CD4-positive, alpha-beta memory T cell (primary cell): ENCODE measurements around the gene ALKBH5. TPM values are rescaled to one million over a fixed set of nuclear protein-coding genes. Genes with fewer than 3 reads are reported as not detected.

ENCODE experiments used
- CTCF ChIA-PET: fragments of 350-600 bp; sonication (Branson Sonifier 250); formaldehyde crosslinking; loops from one replicate; lab custom pipeline; 2021; ENCODE audit warnings: inconsistent platforms; ENCODE audit not compliant: partially characterized antibody; lab: Charles Lee
- POLR2A ChIA-PET: fragments of 350-600 bp; sonication (Branson Sonifier 250); formaldehyde crosslinking; loops from one replicate; lab custom pipeline; 2021; ENCODE audit not compliant: partially characterized antibody; lab: Charles Lee
- DNase-seq, 5 donors: peaks; one replicate each; pipeline versions ENCODE4 v3.0.0 to v3.0.0-alpha.2; 2020 to 2022; ENCODE audit warnings: mixed read lengths in 1 of 5
- H3K27ac ChIP-seq: one replicate; pipeline ENCODE4 v1.7.0; 2013; ENCODE audit warnings: low read depth, low read length
- H3K27me3 ChIP-seq: 2 replicates; pipeline ENCODE4 v1.7.0; 2013; ENCODE audit warnings: mild to moderate bottlenecking, low read length, moderate library complexity; ENCODE audit not compliant: insufficient read depth
- H3K36me3 ChIP-seq: 2 replicates; pipeline ENCODE4 v1.7.0; 2013; ENCODE audit warnings: mild to moderate bottlenecking, low read length, moderate library complexity; ENCODE audit not compliant: insufficient read depth
- H3K4me1 ChIP-seq: 2 replicates; pipeline ENCODE4 v1.7.0; 2013; ENCODE audit warnings: mild to moderate bottlenecking, low read length, moderate library complexity; ENCODE audit not compliant: insufficient read depth
- H3K4me3 ChIP-seq, 2 donors: one replicate each; pipeline ENCODE4 v1.7.0; 2013; ENCODE audit warnings: low read length in 2 of 2, mild to moderate bottlenecking in 1 of 2
- H3K9me3 ChIP-seq, 2 donors: one replicate each; pipeline ENCODE4 v1.7.0; 2013; ENCODE audit warnings: low read length in 2 of 2, control low read depth in 1 of 2; ENCODE audit not compliant: control insufficient read depth in 1 of 2
- H3K27ac Mint-ChIP-seq, 7 donors: one replicate each; pipeline ENCODE4 v1.8.0; 2020 to 2021; ENCODE audit warnings: mixed read lengths in 7 of 7, mild to moderate bottlenecking in 6 of 7, inconsistent platforms in 3 of 7, moderate library complexity in 3 of 7
- H3K27me3 Mint-ChIP-seq, 2 donors: one replicate each; pipeline ENCODE4 v1.8.0; 2020 to 2021; ENCODE audit warnings: mixed read lengths in 2 of 2
- H3K36me3 Mint-ChIP-seq, 2 donors: one replicate each; pipeline ENCODE4 v1.8.0; 2020 to 2021; ENCODE audit warnings: mixed read lengths in 2 of 2, inconsistent platforms in 1 of 2, mild to moderate bottlenecking in 1 of 2
- H3K4me1 Mint-ChIP-seq, 4 donors: one replicate each; pipeline ENCODE4 v1.8.0; 2020 to 2021; ENCODE audit warnings: mixed read lengths in 4 of 4, mild to moderate bottlenecking in 1 of 4
- H3K4me3 Mint-ChIP-seq, 8 donors: one replicate each; pipeline ENCODE4 v1.8.0; 2020 to 2021; ENCODE audit warnings: mixed read lengths in 8 of 8, mild to moderate bottlenecking in 7 of 8, moderate library complexity in 6 of 8, inconsistent platforms in 3 of 8
- H3K9me3 Mint-ChIP-seq, 8 donors: one replicate each; pipeline ENCODE4 v1.8.0; 2020 to 2021; ENCODE audit warnings: mixed read lengths in 8 of 8, mild to moderate bottlenecking in 5 of 8, inconsistent platforms in 3 of 8, moderate library complexity in 1 of 8
- intact Hi-C: fragments of 100-400 bp; cut with micrococcal nuclease; formaldehyde crosslinking; loops from one replicate; pipeline ENCODE4 v1.15.1; 2023
- polyA plus RNA-seq, 2 donors: library from polyadenylated mRNA; unstranded; fragments of 300-500 nt; fragmentation: Illumina TruSeq; gene quantifications; one replicate each; pipeline ENCODE4 v1.2.3, GENCODE V29; 2021
- total RNA-seq, 2 experiments: library from RNA; stranded (reverse); gene quantifications; one replicate each; pipeline ENCODE4 v1.2.3, GENCODE V29; 2021

Gene ALKBH5
- total and polyA plus RNA-seq, 4 experiments from 2014 or later, result 119 to 132 (median 123) TPM

GRCh38 chr17:18146259-18146658, 37.4 kb upstream of the ALKBH5 start:
- no peaks in the 10 kb centered on the region for H3K9me3 Mint-ChIP-seq
- ChIA-PET POLR2A (interaction anchor here (1.0 kb wide), 1 partner anchor 38 kb away, joined by 3 read pairs; the partner anchor contains the start of gene ALKBH5), CTCF (no interaction called here)
- H3K36me3 ChIP-seq, result no peaks in the 10 kb centered on the region
- H3K4me3 Mint-ChIP-seq, result no peak overlapping the region
- H3K27me3 ChIP-seq, result no peaks in the 10 kb centered on the region
- no peak overlapping the region for H3K27ac Mint-ChIP-seq
- H3K27ac ChIP-seq, result no peak overlapping the region
- no peak for DNase-seq
- H3K36me3 Mint-ChIP-seq, result no peaks in the 10 kb centered on the region
- intact Hi-C loops, result no loop called here
- no peaks in the 10 kb centered on the region for H3K4me1 ChIP-seq
- no peak overlapping the region for H3K4me3 ChIP-seq
- H3K27me3 Mint-ChIP-seq, result no peaks in the 10 kb centered on the region
- no peaks in the 10 kb centered on the region for H3K9me3 ChIP-seq
- peaks cover 0 to 2% (median under 1%) of the 10 kb centered on the region in 4 donors for H3K4me1 Mint-ChIP-seq

GRCh38 chr17:18146980-18147379, 36.6 kb upstream of the ALKBH5 start:
- no peaks in the 10 kb centered on the region for H3K27me3 Mint-ChIP-seq
- H3K9me3 ChIP-seq, result no peaks in the 10 kb centered on the region
- no peak for DNase-seq
- no peaks in the 10 kb centered on the region for H3K4me1 ChIP-seq
- no peak overlapping the region for H3K27ac ChIP-seq
- no peaks in the 10 kb centered on the region for H3K36me3 Mint-ChIP-seq
- CTCF ChIA-PET, result no interaction called here
- H3K27me3 ChIP-seq, result no peaks in the 10 kb centered on the region
- no peak overlapping the region for H3K4me3 ChIP-seq
- no peaks in the 10 kb centered on the region for H3K4me1 Mint-ChIP-seq
- no peaks in the 10 kb centered on the region for H3K9me3 Mint-ChIP-seq
- no peak overlapping the region for H3K27ac Mint-ChIP-seq
- intact Hi-C loops, result no loop called here
- no peak overlapping the region for H3K4me3 Mint-ChIP-seq
- POLR2A ChIA-PET, result no interaction called here
- no peaks in the 10 kb centered on the region for H3K36me3 ChIP-seq

GRCh38 chr17:18148586-18148985, 35.0 kb upstream of the ALKBH5 start:
- no peaks in the 10 kb centered on the region for H3K9me3 ChIP-seq
- Mint-ChIP-seq H3K27ac (no peak overlapping the region), H3K36me3 (no peaks in the 10 kb centered on the region), H3K9me3 (no peaks in the 10 kb centered on the region), H3K27me3 (no peaks in the 10 kb centered on the region), H3K4me1 (peaks cover 0 to 7% (median under 1%) of the 10 kb centered on the region in 4 donors), H3K4me3 (no peak overlapping the region)
- no peaks in the 10 kb centered on the region for H3K27me3 ChIP-seq
- DNase-seq, result no peak
- H3K4me1 ChIP-seq, result peaks cover 5% of the 10 kb centered on the region
- CTCF ChIA-PET, result no interaction called here
- POLR2A ChIA-PET, result interaction anchor here (0.6 kb wide), 1 partner anchor 776 kb away, joined by 5 read pairs; no protein-coding TSS in a partner anchor
- intact Hi-C loops, result no loop called here
- H3K4me3 ChIP-seq, result no peak overlapping the region
- no peak overlapping the region for H3K27ac ChIP-seq
- H3K36me3 ChIP-seq, result no peaks in the 10 kb centered on the region

- Mint-ChIP-seq H3K9me3 (no peaks in the 10 kb centered on the region), H3K36me3 (no peaks in the 10 kb centered on the region), H3K4me1 (peaks cover 0 to 20% (median 3%) of the 10 kb centered on the region in 4 donors), H3K27ac (no peak overlapping the region), H3K27me3 (no peaks in the 10 kb centered on the region), H3K4me3 (no peak overlapping the region)
- no peak for DNase-seq
- no peaks in the 10 kb centered on the region for H3K36me3 ChIP-seq
- ChIA-PET CTCF (no interaction called here), POLR2A (no interaction called here)
- intact Hi-C loops, result no loop called here
- no peaks in the 10 kb centered on the region for H3K9me3 ChIP-seq
- H3K4me3 ChIP-seq, result no peak overlapping the region
- no peaks in the 10 kb centered on the region for H3K27me3 ChIP-seq
- peaks cover 5% of the 10 kb centered on the region for H3K4me1 ChIP-seq
- no peak overlapping the region for H3K27ac ChIP-seq
These were observed 32.3 kb upstream of the ALKBH5 start for GRCh38 chr17:18151290-18151689.

GRCh38 chr17:18155179-18155578, 28.4 kb upstream of the ALKBH5 start:
- Histone ChIP-seq H3K9me3 (no peaks in the 10 kb centered on the region), H3K4me1 (peaks cover 16% of the 10 kb centered on the region), H3K4me3 (no peak overlapping the region), H3K36me3 (no peaks in the 10 kb centered on the region), H3K27me3 (no peaks in the 10 kb centered on the region), H3K27ac (no peak overlapping the region)
- intact Hi-C loops, result no loop called here
- CTCF ChIA-PET, result interaction anchor here (0.7 to 0.8 kb wide), 2 partner anchors 13 to 49 kb away, joined by 4 to 6 read pairs; no protein-coding TSS in a partner anchor
- peaks cover 8 to 40% (median 12%) of the 10 kb centered on the region in 4 donors for H3K4me1 Mint-ChIP-seq
- no peaks in the 10 kb centered on the region for H3K9me3 Mint-ChIP-seq
- peak overlapping the region in 1 of 8 donors; percentile 39 for H3K4me3 Mint-ChIP-seq
- H3K27me3 Mint-ChIP-seq, result no peaks in the 10 kb centered on the region
- DNase-seq, result no peak
- POLR2A ChIA-PET, result interaction anchor here (1.7 kb wide), 1 partner anchor 29 kb away, joined by 7 read pairs; the partner anchor contains the start of gene ALKBH5
- H3K27ac Mint-ChIP-seq, result peak overlapping the region in 1 of 7 donors; percentile 37
- no peaks in the 10 kb centered on the region for H3K36me3 Mint-ChIP-seq

GRCh38 chr17:18156171-18156975, 27.3 kb upstream of the ALKBH5 start:
- H3K4me3 Mint-ChIP-seq, result no peak overlapping the region
- no peak for DNase-seq
- H3K36me3 ChIP-seq, result no peaks in the 10 kb centered on the region
- no peaks in the 10 kb centered on the region for H3K9me3 ChIP-seq
- H3K27ac ChIP-seq, result no peak overlapping the region
- CTCF ChIA-PET, result no interaction called here
- peaks cover 16% of the 10 kb centered on the region for H3K4me1 ChIP-seq
- POLR2A ChIA-PET, result interaction anchor here (1.7 kb wide), 1 partner anchor 28 kb away, joined by 7 read pairs; the partner anchor contains the start of gene ALKBH5
- intact Hi-C loops, result no loop called here
- H3K27me3 Mint-ChIP-seq, result no peaks in the 10 kb centered on the region
- H3K4me3 ChIP-seq, result no peak overlapping the region
- H3K36me3 Mint-ChIP-seq, result no peaks in the 10 kb centered on the region
- peaks cover 8 to 40% (median 12%) of the 10 kb centered on the region in 4 donors for H3K4me1 Mint-ChIP-seq
- no peaks in the 10 kb centered on the region for H3K27me3 ChIP-seq
- peak overlapping the region; percentile 37 to 87 (median 83) for H3K27ac Mint-ChIP-seq
- no peaks in the 10 kb centered on the region for H3K9me3 Mint-ChIP-seq

GRCh38 chr17:18156976-18157280, 26.7 kb upstream of the ALKBH5 start:
- ChIA-PET POLR2A (no interaction called here), CTCF (no interaction called here)
- Histone ChIP-seq H3K27ac (no peak overlapping the region), H3K4me1 (peaks cover 16% of the 10 kb centered on the region), H3K36me3 (no peaks in the 10 kb centered on the region), H3K27me3 (no peaks in the 10 kb centered on the region), H3K4me3 (no peak overlapping the region), H3K9me3 (no peaks in the 10 kb centered on the region)
- H3K4me1 Mint-ChIP-seq, result peaks cover 8 to 40% (median 12%) of the 10 kb centered on the region in 4 donors
- DNase-seq, result no peak
- H3K36me3 Mint-ChIP-seq, result no peaks in the 10 kb centered on the region
- no peak overlapping the region for H3K4me3 Mint-ChIP-seq
- H3K27me3 Mint-ChIP-seq, result no peaks in the 10 kb centered on the region
- peak overlapping the region in 1 of 7 donors; percentile 86 for H3K27ac Mint-ChIP-seq
- H3K9me3 Mint-ChIP-seq, result no peaks in the 10 kb centered on the region
- intact Hi-C loops, result no loop called here
